HepG2 (cell line): ENCODE results near the gene HOTAIR. TPM values are rescaled to one million over a fixed set of nuclear protein-coding genes. Genes with fewer than 3 reads are reported as not detected.

ENCODE experiments used
- microRNA counts: library from miRNA; unstranded; fragments of <30 nt; microRNA quantifications from one replicate; lab custom pipeline; 2015
- microRNA-seq: library from miRNA; unstranded; fragments of <30 nt; microRNA quantifications from one replicate; pipeline ENCODE4, GENCODE V29; 2020
- polyA plus RNA-seq, 8 experiments: library from polyadenylated mRNA; depleted of rRNA in 3 of 8; stranded (reverse) in 7 of 8; unstranded in 1 of 8; fragments of >200 nt; fragmentation: Illumina TruSeq in 4 of 8; extraction: Trizol in 4 of 8; gene quantifications; 2 replicates each; pipeline versions ENCODE4 v1.2.1 to v1.2.3, GENCODE V29; 2011 to 2016; ENCODE audit warnings: low read depth in 4 of 8, missing spikeins in 1 of 8, mixed read lengths in 1 of 8; ENCODE audit not compliant: insufficient read depth in 1 of 8
- small RNA-seq, 3 experiments: library from RNA; depleted of rRNA; stranded (forward); fragments of <200 nt; gene quantifications; one replicate each; pipeline ENCODE3, GENCODE V24; 2012; ENCODE audit warnings: low read depth in 2 of 3, low replicate concordance in 1 of 3; ENCODE audit not compliant: insufficient read length in 3 of 3, insufficient read depth in 2 of 3
- total RNA-seq, 5 experiments: library from RNA; depleted of rRNA; stranded (reverse); fragments of >200 nt; fragmentation: Illumina TruSeq; extraction: Trizol; gene quantifications; 2 replicates each; pipeline ENCODE4 v1.2.3, GENCODE V29; 2016; ENCODE audit warnings: low read depth in 1 of 5

HOTAIR gene
- total and polyA plus RNA-seq, 2 of the 13 experiments (the other 11 are each of a cell fraction or from before 2014, with no cell fraction given), result not detected

MicroRNAs within 50 kb of the gene (microRNA counts, 767-probe panel; counts per million panel counts)
- not detected for microRNA hsa-miR-196a-5p (lab: Ali Mortazavi, UCI)

Small RNA genes within 50 kb of the gene (microRNA-seq; reads per million reads assigned to microRNA genes)
- 1.5 reads per million for gene MIR196A2

Small RNA genes within 50 kb of the gene (small RNA-seq; reads per million reads assigned to genes)
- gene AC012531.3, result 0 reads per million in 3 experiments
- gene AC012531.4, result 0 reads per million in 3 experiments
- 0 reads per million in 3 experiments for gene MIR196A2
- 0 reads per million in 3 experiments for gene RF01905
- gene RF01906, result 0 reads per million in 3 experiments

Other genes with a start within 250 kb of the HOTAIR start
- 4.9 and 7.7 TPM in 2 replicates for gene CALCOCO1, start 247.5 kb downstream of the HOTAIR start, total RNA-seq (2016; rRNA removed; fragmentation: Illumina TruSeq; extraction: Trizol)
- gene CALCOCO1, start 247.5 kb downstream of the HOTAIR start, polyA plus RNA-seq (2011; rRNA removed), result 47.7 and 57.2 TPM in 2 replicates
- not detected in 2 replicates for gene CISTR, start 223.0 kb downstream of the HOTAIR start, total RNA-seq (2016; rRNA removed; fragmentation: Illumina TruSeq; extraction: Trizol)
- not detected in 2 replicates for gene CISTR, start 223.0 kb downstream of the HOTAIR start, polyA plus RNA-seq (2011; rRNA removed)
- gene HOXC13, start 36.1 kb downstream of the HOTAIR start, total RNA-seq (2016; rRNA removed; fragmentation: Illumina TruSeq; extraction: Trizol), result 0.07 TPM in 2 replicates
- not detected in 2 replicates for gene HOXC13, start 36.1 kb downstream of the HOTAIR start, polyA plus RNA-seq (2011; rRNA removed)
- not detected in 2 replicates for gene HOXC12, start 20.1 kb downstream of the HOTAIR start, total RNA-seq (2016; rRNA removed; fragmentation: Illumina TruSeq; extraction: Trizol)
- not detected in 2 replicates for gene HOXC12, start 20.1 kb downstream of the HOTAIR start, polyA plus RNA-seq (2011; rRNA removed)
- gene HOXC11, start 1.8 kb downstream of the HOTAIR start, total RNA-seq (2016; rRNA removed; fragmentation: Illumina TruSeq; extraction: Trizol), result not detected in 2 replicates
- gene HOXC11, start 1.8 kb downstream of the HOTAIR start, polyA plus RNA-seq (2011; rRNA removed), result not detected in 2 replicates
- gene HOXC10, start 10.2 kb upstream of the HOTAIR start, total RNA-seq (2016; rRNA removed; fragmentation: Illumina TruSeq; extraction: Trizol), result not detected in 2 replicates
- gene HOXC10, start 10.2 kb upstream of the HOTAIR start, polyA plus RNA-seq (2011; rRNA removed), result not detected in 2 replicates
- 0.94 and 1.1 TPM in 2 replicates for gene HOXC9, start 25.2 kb upstream of the HOTAIR start, total RNA-seq (2016; rRNA removed; fragmentation: Illumina TruSeq; extraction: Trizol)
- 0.10 and 0.11 TPM in 2 replicates for gene HOXC9, start 25.2 kb upstream of the HOTAIR start, polyA plus RNA-seq (2011; rRNA removed)
- not detected in 2 replicates for gene HOXC8, start 34.0 kb upstream of the HOTAIR start, total RNA-seq (2016; rRNA removed; fragmentation: Illumina TruSeq; extraction: Trizol)
- gene HOXC8, start 34.0 kb upstream of the HOTAIR start, polyA plus RNA-seq (2011; rRNA removed), result 0.04 TPM in 1 of 2 replicates, not detected in the other
- gene HOXC6, start 53.5 kb upstream of the HOTAIR start, total RNA-seq (2016; rRNA removed; fragmentation: Illumina TruSeq; extraction: Trizol), result not detected in 2 replicates
- gene HOXC6, start 53.5 kb upstream of the HOTAIR start, polyA plus RNA-seq (2011; rRNA removed), result not detected in 2 replicates
- gene HOXC5, start 58.1 kb upstream of the HOTAIR start, total RNA-seq (2016; rRNA removed; fragmentation: Illumina TruSeq; extraction: Trizol), result not detected in 2 replicates
- gene HOXC5, start 58.1 kb upstream of the HOTAIR start, polyA plus RNA-seq (2011; rRNA removed), result not detected in 2 replicates
- gene HOXC4, start 78.9 kb upstream of the HOTAIR start, total RNA-seq (2016; rRNA removed; fragmentation: Illumina TruSeq; extraction: Trizol), result not detected in 2 replicates
- not detected in 2 replicates for gene HOXC4, start 78.9 kb upstream of the HOTAIR start, polyA plus RNA-seq (2011; rRNA removed)
- gene SMUG1, start 214.0 kb upstream of the HOTAIR start, total RNA-seq (2016; rRNA removed; fragmentation: Illumina TruSeq; extraction: Trizol), result 35.6 and 36.9 TPM in 2 replicates
- gene SMUG1, start 214.0 kb upstream of the HOTAIR start, polyA plus RNA-seq (2011; rRNA removed), result 31.9 and 36.1 TPM in 2 replicates